Activated B cell treated with CpG ODN at 0.5 μM for 24 hours (primary cell): Measurements from ENCODE around the gene MIP. TPM values are rescaled to one million over a fixed set of nuclear protein-coding genes. Genes with fewer than 3 reads are reported as not detected.

Experiments
- ATAC-seq: fragments of 200-7000 bp; cut with Tn5 transposase; one replicate; pipeline ENCODE4 v1.10.0; 2021; ENCODE audit warnings: low read depth, mild to moderate bottlenecking, moderate library complexity
- CTCF ChIA-PET: fragments of 350-600 bp; sonication (Branson Sonifier 250); formaldehyde crosslinking; loops from one replicate; lab custom pipeline; 2021; ENCODE audit warnings: antibody characterized with exemption; lab: Charles Lee
- POLR2A ChIA-PET: fragments of 350-600 bp; sonication (Branson Sonifier 250); formaldehyde crosslinking; loops from one replicate; lab custom pipeline; 2021; ENCODE audit warnings: antibody characterized with exemption; lab: Charles Lee
- DNase-seq: peaks from one replicate; pipeline ENCODE4 v3.0.0; 2022
- H3K27ac Mint-ChIP-seq: one replicate; pipeline ENCODE4 v1.8.0; 2020; ENCODE audit warnings: mixed read lengths
- H3K27me3 Mint-ChIP-seq: one replicate; pipeline ENCODE4 v1.8.0; 2021; ENCODE audit warnings: mixed read lengths
- H3K36me3 Mint-ChIP-seq: one replicate; pipeline ENCODE4 v1.8.0; 2021; ENCODE audit warnings: low read depth, mixed read lengths
- H3K4me1 Mint-ChIP-seq: one replicate; pipeline ENCODE4 v1.8.0; 2021; ENCODE audit warnings: mixed read lengths
- H3K4me3 Mint-ChIP-seq: one replicate; pipeline ENCODE4 v1.8.0; 2020; ENCODE audit warnings: mild to moderate bottlenecking, mixed read lengths
- H3K9me3 Mint-ChIP-seq: one replicate; pipeline ENCODE4 v1.8.0; 2020; ENCODE audit warnings: mixed read lengths
- intact Hi-C: fragments of 100-400 bp; cut with micrococcal nuclease; formaldehyde crosslinking; loops from one replicate; pipeline ENCODE4 v1.15.1; 2024
- total RNA-seq: library from RNA; stranded (reverse); gene quantifications from 2 replicates; pipeline ENCODE4 v1.2.3, GENCODE V29; 2022
- TF ChIP-seq, protein P1 (sequence below): fragments of 200-600 bp; IDR thresholded peaks from one replicate; pipeline ENCODE4 v1.8.0; 2022; ENCODE audit warnings: antibody characterized with exemption, mild to moderate bottlenecking

The MIP gene
- total RNA-seq, 1 donor from 2014 or later, result not detected

GRCh38 chr12:56461235-56462159 is 7.0 kb upstream of the MIP start:
- peak overlapping the region; percentile 14 for H3K27ac Mint-ChIP-seq
- ChIA-PET POLR2A (interaction anchor here (1.0 to 5.8 kb wide), 7 partner anchors 12 to 240 kb away, joined by 3 to 47 read pairs (median 5); partner anchors contain the start of genes CNPY2, GLS2, IL23A and PAN2), CTCF (interaction anchor here (0.7 to 4.9 kb wide), 10 partner anchors 85 to 343 kb away, joined by 3 to 51 read pairs (median 3); partner anchors contain the start of genes CNPY2, PAN2, RNF41 and STAT2)
- no peak overlapping the region for H3K4me3 Mint-ChIP-seq
- DNase-seq, result no peak
- TF ChIP-seq, protein P1, sequence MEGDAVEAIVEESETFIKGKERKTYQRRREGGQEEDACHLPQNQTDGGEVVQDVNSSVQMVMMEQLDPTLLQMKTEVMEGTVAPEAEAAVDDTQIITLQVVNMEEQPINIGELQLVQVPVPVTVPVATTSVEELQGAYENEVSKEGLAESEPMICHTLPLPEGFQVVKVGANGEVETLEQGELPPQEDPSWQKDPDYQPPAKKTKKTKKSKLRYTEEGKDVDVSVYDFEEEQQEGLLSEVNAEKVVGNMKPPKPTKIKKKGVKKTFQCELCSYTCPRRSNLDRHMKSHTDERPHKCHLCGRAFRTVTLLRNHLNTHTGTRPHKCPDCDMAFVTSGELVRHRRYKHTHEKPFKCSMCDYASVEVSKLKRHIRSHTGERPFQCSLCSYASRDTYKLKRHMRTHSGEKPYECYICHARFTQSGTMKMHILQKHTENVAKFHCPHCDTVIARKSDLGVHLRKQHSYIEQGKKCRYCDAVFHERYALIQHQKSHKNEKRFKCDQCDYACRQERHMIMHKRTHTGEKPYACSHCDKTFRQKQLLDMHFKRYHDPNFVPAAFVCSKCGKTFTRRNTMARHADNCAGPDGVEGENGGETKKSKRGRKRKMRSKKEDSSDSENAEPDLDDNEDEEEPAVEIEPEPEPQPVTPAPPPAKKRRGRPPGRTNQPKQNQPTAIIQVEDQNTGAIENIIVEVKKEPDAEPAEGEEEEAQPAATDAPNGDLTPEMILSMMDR, result no peak
- intact Hi-C loops, result no loop called here
- peaks cover 22% of the 10 kb centered on the region for H3K4me1 Mint-ChIP-seq
- no peak for ATAC-seq
- no peaks in the 10 kb centered on the region for H3K36me3 Mint-ChIP-seq
- H3K27me3 Mint-ChIP-seq, result no peaks in the 10 kb centered on the region
- H3K9me3 Mint-ChIP-seq, result no peaks in the 10 kb centered on the region

DNA sequence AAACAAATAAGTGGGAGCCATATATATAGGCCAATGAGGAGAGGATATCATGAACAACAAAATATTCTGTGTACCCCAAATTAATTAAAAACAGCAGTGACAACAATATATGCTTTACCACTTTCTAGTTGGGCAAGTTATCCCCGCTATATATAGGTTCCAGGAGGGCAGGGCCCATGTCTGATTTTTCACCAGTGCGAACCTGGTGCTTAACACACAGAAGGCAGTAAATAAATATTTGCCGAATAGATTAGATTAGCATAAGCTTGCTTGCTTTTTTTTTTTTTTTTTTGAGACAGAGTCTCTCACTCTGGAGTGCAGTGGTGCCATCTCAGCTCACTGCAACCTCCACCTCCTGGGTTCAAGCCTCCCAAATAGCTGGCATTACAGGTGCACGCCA is 3.4 kb upstream of the MIP start:
- intact Hi-C loops, result no loop called here
- DNase-seq (no peak), ATAC-seq (no peak)
- H3K4me1 Mint-ChIP-seq, result peaks cover 16% of the 10 kb centered on the region
- H3K4me3 Mint-ChIP-seq, result no peak overlapping the region
- no peaks in the 10 kb centered on the region for H3K36me3 Mint-ChIP-seq
- ChIA-PET CTCF (no interaction called here), POLR2A (interaction anchor here (0.6 to 4.5 kb wide), 2 partner anchors 9 to 128 kb away, joined by 5 to 46 read pairs; partner anchors contain the start of gene TIMELESS)
- H3K27me3 Mint-ChIP-seq, result no peaks in the 10 kb centered on the region
- TF ChIP-seq, protein P1, result no peak
- H3K27ac Mint-ChIP-seq, result no peak overlapping the region
- no peaks in the 10 kb centered on the region for H3K9me3 Mint-ChIP-seq

DNA sequence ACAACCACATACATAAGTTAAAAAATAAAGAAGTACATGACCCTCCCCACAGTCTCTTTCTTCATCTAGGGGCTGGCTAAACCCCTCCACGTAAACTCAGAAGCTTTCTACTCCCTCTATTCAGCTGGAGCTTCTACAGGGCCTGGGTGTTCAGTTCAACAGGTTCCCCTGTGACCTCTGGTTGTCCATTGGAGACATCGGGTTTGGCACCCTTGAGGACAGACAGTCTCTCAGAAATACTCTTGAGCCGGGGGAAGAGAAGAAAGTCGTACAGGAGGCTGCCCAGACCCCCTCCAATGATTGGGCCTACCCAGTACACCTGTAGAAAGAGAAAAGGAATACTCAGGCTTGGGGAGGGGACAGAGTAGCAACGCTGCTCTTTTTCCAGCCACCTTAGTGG is 3.3 kb downstream of the MIP start:
- no peak overlapping the region for H3K4me3 Mint-ChIP-seq

GRCh38 chr12:56450241-56450640 is 4.2 kb downstream of the MIP start:
- intact Hi-C loops, result no loop called here
- ATAC-seq (no peak), DNase-seq (no peak)
- Mint-ChIP-seq H3K9me3 (no peaks in the 10 kb centered on the region), H3K27me3 (no peaks in the 10 kb centered on the region), H3K27ac (peak overlapping the region; percentile 97), H3K36me3 (peaks cover 3% of the 10 kb centered on the region), H3K4me3 (peak overlapping the region; percentile 94), H3K4me1 (peaks cover 19% of the 10 kb centered on the region)
- CTCF ChIA-PET, result interaction anchor here (1.2 to 4.4 kb wide), 2 partner anchors 14 to 90 kb away, joined by 8 to 27 read pairs; partner anchors contain the start of gene STAT2
- POLR2A ChIA-PET, result interaction anchor here (0.6 to 3.7 kb wide), 12 partner anchors 9 to 261 kb away, joined by 3 to 85 read pairs (median 16); partner anchors contain the start of genes APOF, CNPY2, GLS2 and IL23A
- TF ChIP-seq, protein P1, result no peak

More for the DNA sequence above, 3.3 kb downstream of the MIP start:
- DNase-seq (no peak), ATAC-seq (no peak)
- ChIA-PET POLR2A (interaction anchor here (0.6 to 3.7 kb wide), 4 partner anchors 18 to 135 kb away, joined by 4 to 85 read pairs (median 11); partner anchors contain the start of genes APOF, CNPY2, SPRYD4 and STAT2), CTCF (interaction anchor here (4.4 kb wide), 1 partner anchor 13 kb away, joined by 27 read pairs; no protein-coding TSS in a partner anchor)
- H3K36me3 Mint-ChIP-seq, result peaks cover 1% of the 10 kb centered on the region
- TF ChIP-seq, protein P1, result no peak
- H3K27ac Mint-ChIP-seq, result no peak overlapping the region
- no peaks in the 10 kb centered on the region for H3K27me3 Mint-ChIP-seq
- peaks cover 19% of the 10 kb centered on the region for H3K4me1 Mint-ChIP-seq
- no peaks in the 10 kb centered on the region for H3K9me3 Mint-ChIP-seq
- intact Hi-C loops, result no loop called here
